Measurements from ENCODE around the gene APOBEC3A. TPM values are rescaled to one million over a fixed set of nuclear protein-coding genes. Genes with fewer than 3 reads are reported as not detected.
A peak's percentile ranks its signal among the peaks of the same experiment; 100 is the strongest.

The APOBEC3A gene
- total RNA-seq, 1 donor from 2014 or later, result not detected

DNA sequence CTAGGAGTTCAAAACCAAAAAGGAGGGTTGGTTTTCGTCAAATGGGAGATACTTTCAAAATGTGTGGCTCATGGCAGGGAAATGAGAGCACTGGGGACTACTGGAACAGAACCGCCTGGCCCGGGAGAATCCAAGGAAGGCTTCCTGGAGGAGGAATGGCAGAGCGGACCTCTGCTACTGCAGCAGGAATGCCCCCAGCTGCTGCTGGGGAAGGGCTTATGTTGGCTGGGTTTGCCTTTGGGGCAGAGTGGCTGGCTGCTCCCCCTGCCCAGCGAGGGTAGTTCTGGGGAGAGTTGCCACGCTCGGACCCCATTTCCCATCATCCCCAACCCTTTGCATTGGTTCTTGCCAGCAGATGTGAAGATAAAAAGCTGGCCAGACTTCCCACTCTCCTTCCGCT lies 10.6 kb upstream of the APOBEC3A start:
- DNase-seq, result no peak
- CTCF ChIA-PET, result no interaction called here
- Mint-ChIP-seq H3K4me3 (no peak overlapping the region), H3K27ac (no peak overlapping the region), H3K36me3 (ENCODE audit: low read depth) (no peaks in the 10 kb centered on the region), H3K9me3 (no peaks in the 10 kb centered on the region), H3K4me1 (peaks cover 43% of the 10 kb centered on the region), H3K27me3 (peaks cover 29% of the 10 kb centered on the region)
- ATAC-seq (ENCODE audit: low read depth), result no peak
- intact Hi-C loops (cut with micrococcal nuclease), result no loop called here
- TF ChIP-seq, protein P1, sequence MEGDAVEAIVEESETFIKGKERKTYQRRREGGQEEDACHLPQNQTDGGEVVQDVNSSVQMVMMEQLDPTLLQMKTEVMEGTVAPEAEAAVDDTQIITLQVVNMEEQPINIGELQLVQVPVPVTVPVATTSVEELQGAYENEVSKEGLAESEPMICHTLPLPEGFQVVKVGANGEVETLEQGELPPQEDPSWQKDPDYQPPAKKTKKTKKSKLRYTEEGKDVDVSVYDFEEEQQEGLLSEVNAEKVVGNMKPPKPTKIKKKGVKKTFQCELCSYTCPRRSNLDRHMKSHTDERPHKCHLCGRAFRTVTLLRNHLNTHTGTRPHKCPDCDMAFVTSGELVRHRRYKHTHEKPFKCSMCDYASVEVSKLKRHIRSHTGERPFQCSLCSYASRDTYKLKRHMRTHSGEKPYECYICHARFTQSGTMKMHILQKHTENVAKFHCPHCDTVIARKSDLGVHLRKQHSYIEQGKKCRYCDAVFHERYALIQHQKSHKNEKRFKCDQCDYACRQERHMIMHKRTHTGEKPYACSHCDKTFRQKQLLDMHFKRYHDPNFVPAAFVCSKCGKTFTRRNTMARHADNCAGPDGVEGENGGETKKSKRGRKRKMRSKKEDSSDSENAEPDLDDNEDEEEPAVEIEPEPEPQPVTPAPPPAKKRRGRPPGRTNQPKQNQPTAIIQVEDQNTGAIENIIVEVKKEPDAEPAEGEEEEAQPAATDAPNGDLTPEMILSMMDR (IDR thresholded peaks at IDR 0.05), result no peak
- POLR2A ChIA-PET, result interaction anchor here (0.8 kb wide), 1 partner anchor 167 kb away, joined by 3 read pairs; no protein-coding TSS in a partner anchor

DNA sequence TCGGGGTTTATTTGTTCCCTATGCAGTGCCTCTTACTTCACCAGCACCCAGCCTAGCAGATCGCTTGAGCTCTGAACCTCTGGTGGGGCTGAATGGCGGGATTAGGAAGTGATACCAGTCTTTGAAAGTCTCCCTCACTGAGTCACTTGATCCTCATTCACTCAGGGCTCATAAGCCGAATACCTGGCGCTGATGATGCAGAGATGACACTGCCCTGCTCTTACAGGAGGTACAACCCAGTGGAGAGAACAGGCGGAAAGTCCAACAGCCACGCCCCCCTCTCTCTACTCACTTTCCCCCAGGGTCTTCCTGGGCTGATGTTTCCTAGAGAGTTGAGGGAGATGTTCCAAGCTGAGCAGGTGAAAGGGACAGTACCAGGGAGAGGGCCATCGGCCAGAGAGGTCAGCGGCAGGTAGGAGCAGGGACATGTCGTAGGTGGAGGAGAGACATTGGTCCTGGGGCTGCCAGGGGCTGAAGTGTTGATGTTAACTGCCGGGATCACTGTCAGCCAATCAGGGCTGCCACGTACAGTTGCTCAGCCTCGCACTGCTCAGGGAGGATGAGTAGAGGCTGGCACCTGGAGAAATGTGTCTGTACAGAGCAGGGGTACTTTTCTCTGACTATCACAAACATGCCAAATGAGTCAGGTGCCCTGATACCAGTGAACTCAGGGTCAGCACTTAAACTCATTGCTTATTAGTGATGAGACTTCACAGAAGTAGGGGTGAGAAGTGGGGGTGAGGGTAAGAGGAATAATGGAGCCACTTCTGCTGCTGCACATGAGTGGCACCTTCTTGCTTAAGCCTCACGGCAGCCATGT lies 9.9 kb upstream of the APOBEC3A start:
- H3K27me3 Mint-ChIP-seq, result peaks cover 29% of the 10 kb centered on the region
- no peaks in the 10 kb centered on the region for H3K9me3 Mint-ChIP-seq
- DNase-seq, result no peak
- intact Hi-C loops (cut with micrococcal nuclease), result no loop called here
- no peak overlapping the region for H3K27ac Mint-ChIP-seq
- peak; percentile 84 for ATAC-seq (ENCODE audit: low read depth)
- H3K36me3 Mint-ChIP-seq (ENCODE audit: low read depth), result no peaks in the 10 kb centered on the region
- H3K4me1 Mint-ChIP-seq, result peaks cover 35% of the 10 kb centered on the region
- ChIA-PET POLR2A (interaction anchor here (0.8 kb wide), 1 partner anchor 166 kb away, joined by 3 read pairs; no protein-coding TSS in a partner anchor), CTCF (no interaction called here)
- no peak overlapping the region for H3K4me3 Mint-ChIP-seq
- TF ChIP-seq, protein P1 (IDR thresholded peaks at IDR 0.05), result no peak

DNA sequence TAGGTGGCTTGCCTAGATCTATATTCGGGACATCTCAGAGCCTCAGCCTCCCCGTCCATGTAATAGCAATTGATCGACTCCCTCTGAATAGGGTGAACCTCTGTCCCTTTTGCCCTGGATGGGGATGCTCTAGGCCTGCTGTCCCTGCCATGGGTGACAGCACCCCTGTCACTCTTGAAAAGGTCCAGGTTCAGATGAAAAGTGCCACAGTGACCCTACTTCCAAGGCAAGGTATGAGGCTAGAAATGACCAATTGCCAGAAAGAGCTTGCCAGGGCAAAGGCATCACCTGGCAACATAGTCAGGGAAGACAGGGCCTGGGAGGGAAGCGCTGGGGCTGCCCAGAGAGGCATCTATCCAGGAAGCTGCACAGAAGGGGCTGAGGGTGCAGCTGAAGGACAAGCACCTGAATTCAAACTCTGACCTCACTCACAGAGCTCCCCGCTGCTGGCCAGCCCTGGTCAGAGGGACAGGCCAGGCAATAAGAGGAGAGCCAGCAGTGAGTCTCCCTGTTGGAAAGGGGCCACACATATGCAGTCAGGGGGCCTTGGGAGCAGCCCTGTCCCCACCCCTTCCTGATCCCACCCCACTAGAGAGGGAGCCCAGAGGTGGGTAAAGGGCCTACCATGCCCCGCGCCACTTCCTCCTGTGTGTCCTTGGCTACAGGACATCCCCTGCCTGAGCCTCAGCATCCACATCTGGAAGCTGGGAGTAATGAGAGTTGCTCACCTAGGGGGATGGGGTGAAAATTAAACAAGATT lies 9.0 kb upstream of the APOBEC3A start:
- Mint-ChIP-seq H3K4me1 (peaks cover 27% of the 10 kb centered on the region), H3K4me3 (no peak overlapping the region), H3K27me3 (peaks cover 27% of the 10 kb centered on the region), H3K27ac (no peak overlapping the region), H3K9me3 (no peaks in the 10 kb centered on the region), H3K36me3 (ENCODE audit: low read depth) (no peaks in the 10 kb centered on the region)
- ChIA-PET CTCF (no interaction called here), POLR2A (no interaction called here)
- TF ChIP-seq, protein P1 (IDR thresholded peaks at IDR 0.05), result no peak
- ATAC-seq (ENCODE audit: low read depth) (no peak), DNase-seq (no peak)
- intact Hi-C loops (cut with micrococcal nuclease), result no loop called here

DNA sequence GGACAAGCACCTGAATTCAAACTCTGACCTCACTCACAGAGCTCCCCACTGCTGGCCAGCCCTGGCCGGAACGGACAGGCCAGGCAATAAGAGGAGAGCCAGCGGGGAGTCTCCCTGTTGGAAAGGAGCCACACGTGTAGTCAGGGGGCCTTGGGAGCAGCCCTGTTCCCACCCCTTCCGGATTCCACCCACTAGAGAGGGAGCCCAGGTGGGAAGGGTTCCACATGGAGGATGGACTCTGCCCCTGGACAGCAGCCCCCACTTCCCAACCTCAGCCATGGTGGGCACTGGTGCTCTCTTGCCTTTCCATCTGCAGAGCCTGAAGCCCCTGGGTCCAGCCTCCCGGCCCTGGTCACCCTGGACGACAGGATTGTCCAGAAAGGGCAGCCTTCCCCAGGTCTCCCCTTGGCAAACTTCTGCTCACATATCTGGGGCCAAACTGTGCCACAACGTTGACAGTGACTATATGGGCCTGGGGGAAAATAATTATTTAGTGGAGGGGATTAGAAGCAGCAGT lies 7.5 kb upstream of the APOBEC3A start:
- Mint-ChIP-seq H3K4me3 (no peak overlapping the region), H3K27me3 (peaks cover 24% of the 10 kb centered on the region), H3K9me3 (no peaks in the 10 kb centered on the region), H3K27ac (no peak overlapping the region), H3K36me3 (ENCODE audit: low read depth) (no peaks in the 10 kb centered on the region), H3K4me1 (peaks cover 25% of the 10 kb centered on the region)
- POLR2A ChIA-PET, result interaction anchor here (0.6 kb wide), 2 partner anchors 35 to 780 kb away, joined by 3 to 18 read pairs; no protein-coding TSS in a partner anchor
- DNase-seq, result no peak
- no peak for ATAC-seq (ENCODE audit: low read depth)
- TF ChIP-seq, protein P1 (IDR thresholded peaks at IDR 0.05), result no peak
- CTCF ChIA-PET, result no interaction called here
- intact Hi-C loops (cut with micrococcal nuclease), result no loop called here

Measured in activated B cell treated with CpG ODN at 0.5 μM for 24 hours (primary cell).